HFFc6 (cell line): Measurements from ENCODE around the gene RHOU. TPM values are rescaled to one million over a fixed set of nuclear protein-coding genes. Genes with fewer than 3 reads are reported as not detected.

Experiments used
- DNase-seq: peaks from one replicate; pipeline ENCODE4 v3.0.0-alpha.2; 2018
- H3K27ac Mint-ChIP-seq: 2 replicates; pipeline ENCODE4 v1.8.0; 2020; ENCODE audit warnings: mild to moderate bottlenecking, mixed read lengths
- H3K27me3 Mint-ChIP-seq: 2 replicates; pipeline ENCODE4 v1.8.0; 2021; ENCODE audit warnings: mild to moderate bottlenecking, moderate library complexity, mixed read lengths; ENCODE audit not compliant: insufficient read depth
- H3K36me3 Mint-ChIP-seq: 2 replicates; pipeline ENCODE4 v1.8.0; 2021; ENCODE audit warnings: low read depth, mixed read lengths
- H3K4me1 Mint-ChIP-seq: 2 replicates; pipeline ENCODE4 v1.8.0; 2020; ENCODE audit warnings: low read depth, mixed read lengths
- H3K4me3 Mint-ChIP-seq: 2 replicates; pipeline ENCODE4 v1.8.0; 2020; ENCODE audit warnings: mild to moderate bottlenecking, moderate library complexity, mixed read lengths
- H3K9me3 Mint-ChIP-seq: 2 replicates; pipeline ENCODE4 v1.8.0; 2020; ENCODE audit warnings: mild to moderate bottlenecking, mixed read lengths
- CTCF ChIP-seq: fragments of 200-600 bp; sonication (generic); IDR thresholded peaks from 2 replicates; pipeline ENCODE4 v1.5.0; 2021; ENCODE audit warnings: antibody characterized with exemption, mild to moderate bottlenecking
- total RNA-seq, 6 experiments: library from RNA; stranded (reverse); fragmentation: NEBNext Ultra II Directional; extraction: Animal tissue kit (Norgen Biotek cat#: 25700); gene quantifications; 2 replicates in 1 of 6; 3 replicates in 5 of 6; pipeline ENCODE4 v1.2.3, GENCODE V29; 2021

Gene RHOU
- total RNA-seq, 6 experiments from 2014 or later = 0.29 to 0.51 (median 0.31) TPM

DNA sequence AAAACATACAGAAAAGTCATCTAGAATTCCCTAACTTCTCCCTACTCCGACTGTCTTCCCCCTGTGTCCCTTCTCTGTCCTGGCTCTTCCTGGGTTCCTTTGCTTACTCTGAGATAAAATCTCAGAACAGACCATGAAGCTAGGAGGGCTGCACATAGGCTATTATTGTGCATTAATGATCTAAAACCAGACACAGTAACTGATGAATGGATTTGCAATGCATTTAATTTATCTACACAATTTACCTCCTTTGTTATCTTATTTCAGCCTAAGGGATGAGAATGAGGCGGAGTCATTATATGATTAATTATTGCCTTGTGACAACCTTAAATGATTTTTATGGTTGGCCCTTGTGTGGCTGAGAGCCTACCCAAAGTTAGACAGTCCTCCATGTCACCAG lies 14.5 kb downstream of the RHOU start:
- peaks cover 6% of the 10 kb centered on the region for H3K27me3 Mint-ChIP-seq
- TF ChIP-seq CTCF = no peak
- no peaks in the 10 kb centered on the region for H3K4me1 Mint-ChIP-seq
- peaks cover 36% of the 10 kb centered on the region for H3K9me3 Mint-ChIP-seq
- no peak for DNase-seq
- H3K27ac Mint-ChIP-seq = no peak overlapping the region
- no peak overlapping the region for H3K4me3 Mint-ChIP-seq
- peaks cover 12% of the 10 kb centered on the region; the same call in 1 of the 2 replicates for H3K36me3 Mint-ChIP-seq

- TF ChIP-seq CTCF = no peak
- H3K27me3 Mint-ChIP-seq = peaks cover 8% of the 10 kb centered on the region
Measured at GRCh38 chr1:228750915-228751314, 15.6 kb downstream of the RHOU start.

GRCh38 chr1:228751360-228752098 lies 16.2 kb downstream of the RHOU start:
- no peaks in the 10 kb centered on the region for H3K4me1 Mint-ChIP-seq
- TF ChIP-seq CTCF = no peak
- no peak for DNase-seq
- H3K4me3 Mint-ChIP-seq = no peak overlapping the region
- peaks cover 52% of the 10 kb centered on the region for H3K9me3 Mint-ChIP-seq
- peaks cover 8% of the 10 kb centered on the region for H3K27me3 Mint-ChIP-seq
- no peak overlapping the region for H3K27ac Mint-ChIP-seq
- H3K36me3 Mint-ChIP-seq = peaks cover 20% of the 10 kb centered on the region

More at GRCh38 chr1:228750915-228751314, 15.6 kb downstream of the RHOU start:
- no peak overlapping the region for H3K4me3 Mint-ChIP-seq
- peaks cover 20% of the 10 kb centered on the region for H3K36me3 Mint-ChIP-seq
- no peak for DNase-seq
- peaks cover 46% of the 10 kb centered on the region for H3K9me3 Mint-ChIP-seq
- H3K27ac Mint-ChIP-seq = no peak overlapping the region
- no peaks in the 10 kb centered on the region for H3K4me1 Mint-ChIP-seq

GRCh38 chr1:228752258-228752657 lies 17.0 kb downstream of the RHOU start:
- Mint-ChIP-seq H3K27me3 (peaks cover 8% of the 10 kb centered on the region), H3K9me3 (peaks cover 52% of the 10 kb centered on the region), H3K36me3 (peaks cover 20% of the 10 kb centered on the region), H3K27ac (no peak overlapping the region), H3K4me1 (no peaks in the 10 kb centered on the region), H3K4me3 (no peak overlapping the region)
- no peak for TF ChIP-seq CTCF
- DNase-seq = no peak

DNA sequence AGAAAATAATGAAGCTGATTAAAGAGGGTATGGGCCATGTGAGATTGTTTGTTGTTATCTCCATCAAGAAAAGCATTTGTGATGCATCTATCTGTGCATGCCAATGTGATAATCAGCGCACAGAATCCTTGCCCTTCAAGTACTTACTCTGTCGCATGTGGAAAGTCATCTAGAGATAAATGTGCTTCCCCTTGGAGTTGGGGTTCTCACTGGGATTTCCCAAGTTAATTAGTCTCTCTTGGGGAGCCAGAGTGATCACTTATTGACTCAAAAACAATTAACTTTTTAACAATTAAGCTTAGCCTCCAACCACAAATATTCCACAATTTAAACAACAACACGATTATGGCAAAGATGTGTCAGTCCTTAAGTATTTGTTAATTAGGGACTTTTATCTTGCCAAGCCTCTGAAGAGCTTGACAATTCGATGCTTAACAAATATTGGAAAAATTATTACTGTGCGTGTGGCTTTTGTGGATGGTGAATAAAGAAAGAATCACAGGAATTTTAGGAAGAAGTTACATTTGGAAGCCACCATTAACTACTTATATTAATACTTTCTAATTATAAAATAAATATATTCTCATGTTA lies 17.5 kb downstream of the RHOU start:
- no peak for TF ChIP-seq CTCF
- Mint-ChIP-seq H3K9me3 (peaks cover 47% of the 10 kb centered on the region), H3K4me3 (no peak overlapping the region), H3K4me1 (no peaks in the 10 kb centered on the region), H3K27ac (no peak overlapping the region), H3K27me3 (peaks cover 8% of the 10 kb centered on the region), H3K36me3 (peaks cover 20% of the 10 kb centered on the region)
- no peak for DNase-seq
